ENCODE data around the gene ERAL1.
"Not testable (repeated sequence)": the region's sequence is repeated elsewhere in the genome, so short reads cannot be mapped to it uniquely, and the experiment has no call there.

Gene ERAL1

GRCh38 chr17:28879886-28880571, 25.2 kb downstream of the ERAL1 start:
- no peak for DNase-seq (ENCODE audit: low read depth)

GRCh38 chr17:28880572-28880945, 25.7 kb downstream of the ERAL1 start:
- no peak for DNase-seq (ENCODE audit: low read depth)

- no peak for DNase-seq (ENCODE audit: low read depth)
Observed at GRCh38 chr17:28881533-28882056, 26.8 kb downstream of the ERAL1 start.

GRCh38 chr17:28882154-28882895, 27.5 kb downstream of the ERAL1 start:
- DNase-seq (ENCODE audit: low read depth), result no peak

GRCh38 chr17:28883967-28884702, 29.3 kb downstream of the ERAL1 start:
- no peak for DNase-seq (ENCODE audit: low read depth)

- DNase-seq (ENCODE audit: low read depth), result no peak
Observed at GRCh38 chr17:28885363-28885762, 30.5 kb downstream of the ERAL1 start.

GRCh38 chr17:28885951-28886350, 31.1 kb downstream of the ERAL1 start:
- no peak for DNase-seq (ENCODE audit: low read depth)

- DNase-seq (ENCODE audit: low read depth), result no peak
Observed at GRCh38 chr17:28887871-28888471, 33.2 kb downstream of the ERAL1 start.

- DNase-seq (ENCODE audit: low read depth), result no peak
Observed at GRCh38 chr17:28888832-28889231, 34.0 kb downstream of the ERAL1 start.

- DNase-seq (ENCODE audit: low read depth), result no peak
Observed at GRCh38 chr17:28889996-28890395, 35.2 kb downstream of the ERAL1 start.

GRCh38 chr17:28891201-28891600, 36.4 kb downstream of the ERAL1 start:
- DNase-seq (ENCODE audit: low read depth), result no peak

- DNase-seq (ENCODE audit: low read depth), result no peak
Observed at GRCh38 chr17:28892024-28892423, 37.2 kb downstream of the ERAL1 start.

GRCh38 chr17:28893248-28894183, 38.7 kb downstream of the ERAL1 start:
- DNase-seq (ENCODE audit: low read depth), result not testable (repeated sequence)

- DNase-seq (ENCODE audit: low read depth), result no peak
Observed at GRCh38 chr17:28895794-28896447, 41.1 kb downstream of the ERAL1 start.

GRCh38 chr17:28896491-28896883, 41.7 kb downstream of the ERAL1 start:
- DNase-seq (ENCODE audit: low read depth), result no peak

- DNase-seq (ENCODE audit: low read depth), result peak; percentile 60
Observed at GRCh38 chr17:28896884-28897768, 42.3 kb downstream of the ERAL1 start, which contains the start of gene FLOT2. FLOT2 (minus strand) TSS chr17:28897733; CDS start chr17:28897574, 159 bp downstream.

- no peak for DNase-seq (ENCODE audit: low read depth)
Observed at GRCh38 chr17:28897769-28898526, 43.1 kb downstream of the ERAL1 start.

GRCh38 chr17:28898527-28898955, 43.7 kb downstream of the ERAL1 start:
- no peak for DNase-seq (ENCODE audit: low read depth)

Measured in activated T-cell treated with anti-CD3 and anti-CD28 coated beads for 24 hours (primary cell).